ENCODE results near the gene DAW1. TPM values are rescaled to one million over a fixed set of nuclear protein-coding genes. Genes with fewer than 3 reads are reported as not detected.

DAW1 gene
- total RNA-seq, 2 experiments from 2014 or later: not detected

GRCh38 chr2:227861011-227861410 lies 10.4 kb upstream of the DAW1 start:
- H3K4me3 ChIP-seq (ENCODE audit: low read length): no peak overlapping the region
- no peaks in the 10 kb centered on the region for H3K36me3 ChIP-seq (ENCODE audit: insufficient read depth, low read length)
- no peak overlapping the region for H3K4me3 Mint-ChIP-seq
- ATAC-seq (ENCODE audit: poor library complexity) (no peak), DNase-seq (no peak)
- no peaks in the 10 kb centered on the region for H3K4me1 Mint-ChIP-seq (ENCODE audit: low read depth)
- ChIA-PET CTCF (no interaction called here), POLR2A (no interaction called here)
- no peaks in the 10 kb centered on the region for H3K27me3 Mint-ChIP-seq
- no peaks in the 10 kb centered on the region for H3K36me3 Mint-ChIP-seq (ENCODE audit: low read depth)
- intact Hi-C loops (cut with DNase I, micrococcal nuclease): loop anchor here in 1 of 2 experiments (5.0 kb wide), 1 partner anchor 89 kb away; no protein-coding TSS in a partner anchor
- H3K9me3 ChIP-seq (ENCODE audit: control insufficient read depth in 1 of 2, insufficient read depth in 1 of 2, low read length in 2 of 2): no peaks in the 10 kb centered on the region
- H3K27ac ChIP-seq (ENCODE audit: low read depth in 1 of 2, low read length in 2 of 2): no peak overlapping the region
- no peak for TF ChIP-seq CTCF (IDR thresholded peaks at IDR 0.05)
- H3K4me1 ChIP-seq (ENCODE audit: insufficient read depth, low read length): no peaks in the 10 kb centered on the region
- no peaks in the 10 kb centered on the region for H3K9me3 Mint-ChIP-seq
- no peaks in the 10 kb centered on the region for H3K27me3 ChIP-seq (ENCODE audit: control insufficient read depth in 1 of 2, insufficient read depth in 2 of 2, low read length in 2 of 2)
- no peak overlapping the region for H3K27ac Mint-ChIP-seq

- ATAC-seq (ENCODE audit: poor library complexity) (no peak), DNase-seq (peak in 4 of 14 experiments; percentile 52 to 74 (median 62))
- Histone ChIP-seq H3K36me3 (ENCODE audit: insufficient read depth, low read length) (no peaks in the 10 kb centered on the region), H3K27ac (ENCODE audit: low read depth in 1 of 2, low read length in 2 of 2) (no peak overlapping the region), H3K27me3 (ENCODE audit: control insufficient read depth in 1 of 2, insufficient read depth in 2 of 2, low read length in 2 of 2) (no peaks in the 10 kb centered on the region), H3K9me3 (ENCODE audit: control insufficient read depth in 1 of 2, insufficient read depth in 1 of 2, low read length in 2 of 2) (no peaks in the 10 kb centered on the region), H3K4me3 (ENCODE audit: low read length) (no peak overlapping the region), H3K4me1 (ENCODE audit: insufficient read depth, low read length) (no peaks in the 10 kb centered on the region)
- H3K4me1 Mint-ChIP-seq (ENCODE audit: low read depth): no peaks in the 10 kb centered on the region
- H3K27ac Mint-ChIP-seq: no peak overlapping the region
- TF ChIP-seq CTCF (IDR thresholded peaks at IDR 0.05): peak; percentile 49
- no peak overlapping the region for H3K4me3 Mint-ChIP-seq
- H3K9me3 Mint-ChIP-seq: no peaks in the 10 kb centered on the region
- H3K36me3 Mint-ChIP-seq (ENCODE audit: low read depth): no peaks in the 10 kb centered on the region
- intact Hi-C loops (cut with DNase I, micrococcal nuclease): loop anchor here in 1 of 2 experiments (2.0 to 5.0 kb wide), 2 partner anchors 90 to 203 kb away; no protein-coding TSS in a partner anchor
- POLR2A ChIA-PET: interaction anchor here (1.1 kb wide), 1 partner anchor 79 kb away, joined by 4 read pairs; no protein-coding TSS in a partner anchor
- no peaks in the 10 kb centered on the region for H3K27me3 Mint-ChIP-seq
- CTCF ChIA-PET: interaction anchor here (0.5 to 1.5 kb wide), 5 partner anchors 11 to 204 kb away, joined by 3 to 6 read pairs (median 3); no protein-coding TSS in a partner anchor
Observed at GRCh38 chr2:227862227-227862740, 9.1 kb upstream of the DAW1 start.

GRCh38 chr2:227862741-227863588 lies 8.5 kb upstream of the DAW1 start:
- no peaks in the 10 kb centered on the region for H3K4me1 ChIP-seq (ENCODE audit: insufficient read depth, low read length)
- DNase-seq (no peak), ATAC-seq (ENCODE audit: poor library complexity) (no peak)
- TF ChIP-seq CTCF (IDR thresholded peaks at IDR 0.05): no peak
- no peak overlapping the region for H3K27ac ChIP-seq (ENCODE audit: low read depth in 1 of 2, low read length in 2 of 2)
- intact Hi-C loops (cut with DNase I, micrococcal nuclease): loop anchor here in 1 of 2 experiments (2.0 to 5.0 kb wide), 2 partner anchors 91 to 204 kb away; no protein-coding TSS in a partner anchor
- Mint-ChIP-seq H3K27me3 (no peaks in the 10 kb centered on the region), H3K27ac (no peak overlapping the region), H3K4me3 (no peak overlapping the region), H3K9me3 (no peaks in the 10 kb centered on the region), H3K36me3 (ENCODE audit: low read depth) (no peaks in the 10 kb centered on the region), H3K4me1 (ENCODE audit: low read depth) (no peaks in the 10 kb centered on the region)
- H3K36me3 ChIP-seq (ENCODE audit: insufficient read depth, low read length): no peaks in the 10 kb centered on the region
- ChIA-PET POLR2A (interaction anchor here (1.1 kb wide), 1 partner anchor 80 kb away, joined by 4 read pairs; no protein-coding TSS in a partner anchor), CTCF (interaction anchor here (0.5 to 1.5 kb wide), 5 partner anchors 11 to 205 kb away, joined by 3 to 6 read pairs (median 3); no protein-coding TSS in a partner anchor)
- no peaks in the 10 kb centered on the region for H3K27me3 ChIP-seq (ENCODE audit: control insufficient read depth in 1 of 2, insufficient read depth in 2 of 2, low read length in 2 of 2)
- no peaks in the 10 kb centered on the region for H3K9me3 ChIP-seq (ENCODE audit: control insufficient read depth in 1 of 2, insufficient read depth in 1 of 2, low read length in 2 of 2)
- H3K4me3 ChIP-seq (ENCODE audit: low read length): no peak overlapping the region

All from CD4-positive, alpha-beta T cell (primary cell).